Muscle layer of colon (tissue), 2 donors: ENCODE data around the gene SLC6A4.

Experiments used
- H3K27ac ChIP-seq: one replicate; pipeline ENCODE4 v1.7.0; 2013; ENCODE audit warnings: low read depth, mild to moderate bottlenecking, low read length, moderate library complexity
- H3K27me3 ChIP-seq, 2 donors: one replicate each; pipeline ENCODE4 v1.7.0; 2013; ENCODE audit warnings: low read length in 2 of 2, mild to moderate bottlenecking in 2 of 2; ENCODE audit not compliant: insufficient read depth in 2 of 2, control insufficient read depth in 1 of 2
- H3K36me3 ChIP-seq: one replicate; pipeline ENCODE4 v1.7.0; 2013; ENCODE audit warnings: mild to moderate bottlenecking, low read length; ENCODE audit not compliant: insufficient read depth
- H3K4me1 ChIP-seq: one replicate; pipeline ENCODE4 v1.7.0; 2013; ENCODE audit warnings: mild to moderate bottlenecking, low read length; ENCODE audit not compliant: insufficient read depth
- H3K4me3 ChIP-seq, 2 donors: one replicate each; pipeline ENCODE4 v1.7.0; 2013; ENCODE audit warnings: low read length in 2 of 2, low read depth in 1 of 2, mild to moderate bottlenecking in 1 of 2, moderate library complexity in 1 of 2
- H3K9ac ChIP-seq: one replicate; pipeline ENCODE4 v1.7.0; 2013; ENCODE audit warnings: low read length
- H3K9me3 ChIP-seq: one replicate; pipeline ENCODE4 v1.7.0; 2013; ENCODE audit warnings: mild to moderate bottlenecking, low read length
- donor health status: abdominal sarcoma.
- donor health status: Adenocarcinoma of cecum.

SLC6A4 gene

DNA sequence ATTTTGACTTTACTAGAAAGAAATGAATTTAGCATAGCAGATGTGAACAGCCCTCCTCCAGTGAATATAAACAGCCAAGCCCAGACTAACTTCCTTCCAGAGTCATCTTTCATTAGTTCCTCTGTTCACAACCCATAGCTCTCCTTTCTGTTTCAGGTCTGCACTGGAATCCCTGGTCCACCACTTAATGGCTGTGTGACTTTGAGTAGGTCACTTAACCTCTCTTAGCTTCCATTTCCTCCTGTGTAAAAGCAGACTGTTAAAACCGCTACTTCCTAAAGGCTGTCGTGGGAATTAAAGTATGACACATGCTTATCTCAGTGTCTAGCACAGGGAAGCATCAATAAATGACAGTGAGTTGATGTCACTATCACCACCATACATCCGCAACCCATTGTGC is 7.5 kb downstream of the SLC6A4 start:
- H3K4me1 ChIP-seq, result no peaks in the 10 kb centered on the region
- H3K9me3 ChIP-seq, result no peaks in the 10 kb centered on the region
- H3K27ac ChIP-seq, result no peak overlapping the region
- H3K27me3 ChIP-seq, result no peaks in the 10 kb centered on the region
- no peak overlapping the region for H3K4me3 ChIP-seq
- H3K9ac ChIP-seq, result no peak overlapping the region
- H3K36me3 ChIP-seq, result no peaks in the 10 kb centered on the region

DNA sequence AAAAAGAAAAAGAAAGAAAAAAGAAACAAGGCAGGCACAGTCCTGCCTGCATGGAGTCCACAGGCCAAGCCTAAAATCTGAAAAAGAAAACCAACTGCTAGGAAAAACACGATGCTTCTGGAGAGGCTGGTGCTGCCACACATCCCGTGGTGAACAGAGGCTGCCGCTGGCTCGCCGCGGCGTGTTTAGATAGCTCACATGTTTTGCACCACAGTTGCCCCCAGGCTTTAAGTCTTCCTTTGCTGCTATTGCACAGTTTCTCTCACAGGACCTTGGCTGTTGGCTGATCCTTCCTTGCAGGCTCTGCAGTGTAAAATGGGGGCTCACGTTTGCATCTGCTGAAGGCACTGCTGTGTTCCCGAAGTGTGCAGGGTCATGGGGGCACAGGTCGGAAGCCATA is 8.6 kb downstream of the SLC6A4 start:
- H3K4me1 ChIP-seq, result no peaks in the 10 kb centered on the region
- H3K4me3 ChIP-seq, result no peak overlapping the region
- no peaks in the 10 kb centered on the region for H3K9me3 ChIP-seq
- H3K27ac ChIP-seq, result no peak overlapping the region
- H3K27me3 ChIP-seq, result no peaks in the 10 kb centered on the region
- no peaks in the 10 kb centered on the region for H3K36me3 ChIP-seq
- no peak overlapping the region for H3K9ac ChIP-seq

DNA sequence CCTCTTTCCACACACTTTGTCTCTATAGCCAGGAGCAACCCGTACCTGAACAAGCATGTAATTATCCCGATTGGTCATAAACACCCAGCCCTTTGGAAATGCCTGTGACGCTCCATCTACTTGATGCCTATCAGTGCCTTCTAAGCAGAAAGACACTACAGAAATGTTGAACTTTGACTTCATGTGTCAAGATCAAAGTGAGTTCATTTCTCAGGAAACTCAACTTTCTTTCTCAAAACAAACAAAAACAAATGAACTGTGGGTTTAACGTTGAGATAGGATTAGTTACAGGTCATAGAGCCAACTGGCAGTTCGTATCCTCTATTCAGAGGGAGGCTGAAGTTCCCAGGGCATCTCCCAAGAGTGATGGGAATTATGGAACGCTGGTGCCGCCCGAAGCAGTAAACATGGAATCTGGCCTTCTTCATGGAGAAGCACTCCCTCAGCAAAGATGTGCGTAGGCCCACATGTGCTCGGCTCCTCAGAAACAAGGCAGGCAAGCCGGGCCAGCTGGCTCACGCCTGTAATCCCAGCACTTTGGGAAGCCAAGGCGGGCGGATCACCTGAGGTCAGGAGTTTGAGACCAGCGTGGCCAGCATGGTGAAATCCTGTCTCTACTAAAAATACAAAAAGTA is 9.5 kb downstream of the SLC6A4 start:
- H3K9me3 ChIP-seq, result no peaks in the 10 kb centered on the region
- H3K4me3 ChIP-seq, result no peak overlapping the region
- H3K4me1 ChIP-seq, result no peaks in the 10 kb centered on the region
- no peak overlapping the region for H3K9ac ChIP-seq
- H3K27me3 ChIP-seq, result no peaks in the 10 kb centered on the region
- no peak overlapping the region for H3K27ac ChIP-seq
- no peaks in the 10 kb centered on the region for H3K36me3 ChIP-seq

DNA sequence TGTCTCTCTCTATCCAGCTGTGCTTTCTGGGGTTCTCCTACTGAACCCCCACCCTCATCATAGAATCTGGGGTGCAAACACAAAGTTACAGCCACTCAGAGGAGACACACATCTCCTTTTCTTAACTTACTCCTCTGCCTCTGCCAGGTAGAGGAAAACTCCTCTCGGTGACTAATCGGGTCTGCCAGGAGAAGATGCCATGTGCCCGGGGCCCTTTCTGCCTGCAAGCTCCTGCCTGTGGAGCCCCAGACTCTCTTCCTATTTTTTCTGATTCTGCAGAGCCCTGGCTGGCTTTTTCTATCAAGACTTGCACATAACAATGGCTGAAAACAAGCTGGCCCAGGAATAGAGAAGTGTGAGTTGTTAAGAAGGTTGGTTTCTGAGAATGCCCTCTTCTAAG is 10.4 kb downstream of the SLC6A4 start:
- Histone ChIP-seq H3K4me3 (no peak overlapping the region), H3K4me1 (no peaks in the 10 kb centered on the region), H3K9me3 (no peaks in the 10 kb centered on the region), H3K27me3 (no peaks in the 10 kb centered on the region), H3K36me3 (no peaks in the 10 kb centered on the region), H3K27ac (no peak overlapping the region), H3K9ac (no peak overlapping the region)

DNA sequence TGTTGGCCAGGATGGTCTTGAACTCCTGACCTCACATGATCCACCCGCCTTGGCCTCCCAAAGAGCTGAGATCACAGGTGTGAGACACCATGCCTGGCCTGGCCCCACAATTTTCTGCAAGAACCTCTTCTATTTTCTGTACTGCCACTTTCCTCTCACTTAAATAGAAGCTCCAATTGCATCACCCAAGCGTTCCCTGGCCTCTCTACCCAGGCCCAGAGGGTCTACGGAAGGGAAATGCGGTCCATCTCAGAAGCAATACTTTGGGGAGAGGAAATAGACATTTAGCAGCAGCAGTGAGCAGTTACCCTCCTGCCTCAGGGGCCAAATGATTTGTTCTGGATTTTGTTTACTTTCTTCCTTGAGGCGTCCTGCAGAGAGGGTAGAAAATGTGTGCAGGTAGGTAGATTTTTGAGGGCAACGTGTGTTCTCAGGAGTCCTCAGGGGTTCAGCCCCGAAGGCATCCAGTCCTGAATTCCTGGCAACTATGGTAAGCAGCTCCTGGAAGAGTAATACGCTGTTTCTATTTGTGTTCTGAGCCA is 11.0 kb downstream of the SLC6A4 start:
- Histone ChIP-seq H3K4me1 (no peaks in the 10 kb centered on the region), H3K27ac (no peak overlapping the region), H3K4me3 (no peak overlapping the region), H3K9me3 (no peaks in the 10 kb centered on the region), H3K9ac (no peak overlapping the region), H3K36me3 (no peaks in the 10 kb centered on the region), H3K27me3 (no peaks in the 10 kb centered on the region)

DNA sequence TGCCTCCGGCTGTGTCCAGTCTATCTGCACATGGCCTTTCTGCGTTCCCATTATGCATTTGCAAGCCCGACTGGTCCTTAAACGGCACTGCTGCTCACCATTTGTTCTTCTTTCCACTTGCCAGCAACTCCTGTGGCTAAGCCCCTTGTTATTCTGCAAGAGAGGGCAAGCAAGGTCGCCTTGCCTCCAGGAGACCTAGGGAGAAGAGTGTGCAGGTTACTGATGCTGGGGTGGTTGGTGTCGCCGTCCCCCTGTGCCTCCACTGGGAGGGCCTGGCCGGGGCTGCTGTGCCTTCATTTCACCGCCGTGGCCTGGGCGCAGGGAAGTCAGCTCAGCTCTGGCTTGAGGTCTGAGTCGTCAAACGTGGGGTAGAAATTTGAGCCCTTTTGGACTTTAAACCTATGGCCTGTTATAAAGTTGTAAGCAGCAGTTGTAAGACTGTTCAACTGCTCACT is 12.7 kb downstream of the SLC6A4 start:
- no peak overlapping the region for H3K9ac ChIP-seq
- H3K4me3 ChIP-seq, result no peak overlapping the region
- no peak overlapping the region for H3K27ac ChIP-seq
- H3K4me1 ChIP-seq, result no peaks in the 10 kb centered on the region
- no peaks in the 10 kb centered on the region for H3K36me3 ChIP-seq
- no peaks in the 10 kb centered on the region for H3K27me3 ChIP-seq
- no peaks in the 10 kb centered on the region for H3K9me3 ChIP-seq

DNA sequence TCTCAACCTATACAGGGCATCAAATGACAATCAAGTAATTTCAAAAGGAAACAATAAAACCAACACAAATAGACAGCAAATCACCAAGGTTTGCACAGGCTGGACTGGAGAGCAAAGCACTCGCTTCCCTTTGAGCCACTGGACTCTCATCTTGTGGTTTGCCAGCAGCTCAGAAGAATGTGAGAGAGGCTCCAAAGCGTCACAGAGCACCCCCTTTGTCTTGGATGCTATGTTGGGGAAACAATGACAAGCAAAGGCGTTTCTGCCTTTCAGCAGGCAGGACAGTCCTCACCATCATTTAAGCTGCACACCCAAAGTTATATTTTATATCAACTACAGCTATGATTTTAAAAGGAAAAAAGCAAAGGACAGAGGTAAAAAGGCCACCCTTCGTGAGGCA is 13.2 kb downstream of the SLC6A4 start:
- H3K36me3 ChIP-seq, result no peaks in the 10 kb centered on the region
- H3K4me1 ChIP-seq, result no peaks in the 10 kb centered on the region
- H3K9ac ChIP-seq, result no peak overlapping the region
- H3K4me3 ChIP-seq, result no peak overlapping the region
- H3K9me3 ChIP-seq, result no peaks in the 10 kb centered on the region
- no peak overlapping the region for H3K27ac ChIP-seq
- H3K27me3 ChIP-seq, result no peaks in the 10 kb centered on the region

DNA sequence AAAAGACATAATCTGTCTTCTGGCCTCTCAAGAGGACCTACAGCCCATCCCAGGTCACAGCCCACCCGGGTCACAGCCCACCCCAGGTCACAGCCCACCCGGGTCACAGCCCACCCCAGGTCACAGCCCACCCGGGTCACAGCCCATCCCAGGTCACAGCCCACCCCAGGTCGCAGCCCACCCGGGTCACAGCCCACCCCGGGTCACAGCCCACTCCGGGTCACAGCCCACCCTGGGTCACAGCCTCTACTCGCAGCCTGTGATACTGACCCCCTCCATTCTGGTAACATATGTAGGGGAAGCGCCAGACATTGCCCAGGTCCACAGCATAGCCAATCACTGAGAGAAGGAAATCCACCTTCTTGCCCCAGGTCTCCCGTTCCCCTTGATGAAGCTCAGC is 14.2 kb downstream of the SLC6A4 start:
- H3K36me3 ChIP-seq, result no peaks in the 10 kb centered on the region
- H3K27ac ChIP-seq, result no peak overlapping the region
- no peak overlapping the region for H3K4me3 ChIP-seq
- no peaks in the 10 kb centered on the region for H3K4me1 ChIP-seq
- H3K9ac ChIP-seq, result no peak overlapping the region
- no peaks in the 10 kb centered on the region for H3K9me3 ChIP-seq
- no peaks in the 10 kb centered on the region for H3K27me3 ChIP-seq

DNA sequence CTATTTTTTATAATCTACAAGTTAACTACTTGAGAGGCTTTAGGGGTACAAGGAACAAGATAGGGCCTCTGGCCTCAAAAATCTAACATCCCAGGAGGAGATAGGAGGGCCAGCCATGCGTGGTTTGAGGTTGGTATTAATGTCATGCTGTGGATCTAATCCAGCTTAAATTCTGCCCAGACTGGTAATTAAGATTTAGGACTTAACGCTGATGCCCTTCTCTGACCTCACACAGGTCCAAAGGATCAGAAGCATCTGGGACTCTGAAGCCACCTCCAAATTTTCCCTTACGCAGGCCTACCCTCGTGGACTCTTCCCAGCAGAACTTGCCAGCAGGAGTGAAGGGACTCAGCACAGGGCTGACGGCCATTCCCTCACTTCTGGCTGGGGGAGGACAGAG is 15.1 kb downstream of the SLC6A4 start:
- Histone ChIP-seq H3K9me3 (no peaks in the 10 kb centered on the region), H3K4me3 (no peak overlapping the region), H3K27me3 (no peaks in the 10 kb centered on the region), H3K4me1 (no peaks in the 10 kb centered on the region), H3K27ac (no peak overlapping the region), H3K9ac (no peak overlapping the region), H3K36me3 (no peaks in the 10 kb centered on the region)

DNA sequence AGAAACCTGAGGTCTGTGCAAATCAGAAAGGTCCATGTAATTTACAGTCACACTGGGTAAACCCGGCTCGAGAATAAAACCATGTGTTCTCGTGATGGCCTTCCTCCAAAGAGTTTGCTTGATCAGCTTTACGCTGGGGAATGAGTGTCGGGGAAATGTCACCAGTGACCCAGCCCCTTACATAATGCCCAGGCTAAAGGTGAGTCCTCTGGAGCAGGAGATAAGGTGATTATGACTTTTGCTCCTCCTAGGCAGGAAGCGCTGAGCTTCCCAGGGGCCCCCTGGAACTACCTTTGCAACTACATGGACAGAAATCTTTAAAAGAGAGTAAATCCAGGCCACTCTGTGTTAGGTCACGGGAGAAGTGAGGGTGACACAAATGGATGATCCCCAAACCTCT is 15.7 kb downstream of the SLC6A4 start:
- Histone ChIP-seq H3K27me3 (no peaks in the 10 kb centered on the region), H3K4me3 (no peak overlapping the region), H3K9ac (no peak overlapping the region), H3K4me1 (no peaks in the 10 kb centered on the region), H3K9me3 (no peaks in the 10 kb centered on the region), H3K36me3 (no peaks in the 10 kb centered on the region), H3K27ac (no peak overlapping the region)

DNA sequence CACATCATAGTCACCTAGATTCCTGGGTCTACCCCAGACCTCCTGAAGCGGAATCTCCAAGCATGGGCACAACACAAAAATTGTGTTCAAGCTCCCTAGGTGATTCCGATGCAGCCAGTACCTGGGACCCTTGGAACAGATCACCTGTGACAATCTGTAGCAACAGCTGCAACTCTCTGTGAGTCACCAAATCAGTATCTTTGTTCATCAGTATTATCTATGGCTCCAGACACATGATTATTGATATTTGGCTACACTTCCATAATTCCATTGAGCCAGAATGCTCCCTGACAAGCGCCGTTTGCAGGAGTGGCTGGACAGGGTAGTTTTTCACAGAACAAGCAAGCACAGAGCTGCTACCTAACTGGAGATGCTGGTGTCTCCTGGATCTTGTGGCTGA is 16.2 kb downstream of the SLC6A4 start:
- no peaks in the 10 kb centered on the region for H3K4me1 ChIP-seq
- H3K36me3 ChIP-seq, result no peaks in the 10 kb centered on the region
- no peak overlapping the region for H3K9ac ChIP-seq
- no peaks in the 10 kb centered on the region for H3K27me3 ChIP-seq
- H3K9me3 ChIP-seq, result no peaks in the 10 kb centered on the region
- no peak overlapping the region for H3K27ac ChIP-seq
- no peak overlapping the region for H3K4me3 ChIP-seq

DNA sequence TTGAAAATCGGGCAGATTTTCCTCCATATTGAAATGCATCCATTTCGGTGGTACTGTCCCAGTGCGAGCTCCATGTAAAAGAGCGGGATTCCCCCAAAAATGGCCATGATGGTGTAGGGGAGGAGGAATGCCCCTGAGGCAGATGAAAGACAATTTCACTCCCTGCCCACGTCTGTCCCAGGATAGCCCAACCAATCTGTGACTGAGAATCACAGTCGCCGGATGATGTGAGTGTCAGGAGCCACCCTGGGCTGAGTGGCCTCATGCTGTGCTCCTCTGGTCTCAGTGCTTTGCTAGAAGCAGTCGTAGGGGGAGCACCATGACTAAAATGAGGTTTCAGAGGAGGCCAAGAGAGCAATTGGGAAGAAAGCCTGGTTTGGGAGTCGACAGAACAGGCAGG is 16.7 kb downstream of the SLC6A4 start:
- no peaks in the 10 kb centered on the region for H3K36me3 ChIP-seq
- no peak overlapping the region for H3K9ac ChIP-seq
- H3K4me1 ChIP-seq, result no peaks in the 10 kb centered on the region
- no peaks in the 10 kb centered on the region for H3K9me3 ChIP-seq
- no peak overlapping the region for H3K27ac ChIP-seq
- H3K27me3 ChIP-seq, result no peaks in the 10 kb centered on the region
- no peak overlapping the region for H3K4me3 ChIP-seq
